Esophagus muscularis mucosa (tissue), 4 donors: ENCODE data around the gene ABCA2. TPM values are rescaled to one million over a fixed set of nuclear protein-coding genes. Genes with fewer than 3 reads are reported as not detected.

ENCODE experiments used
- DNase-seq: peaks from one replicate; pipeline ENCODE4 v3.0.0-alpha.2; 2017; ENCODE audit errors: extremely low spot score
- H3K27ac ChIP-seq, 4 donors: fragments of 200-600 bp; sonication (generic); replicated peaks in 1 of 4; 1 replicate in 3 of 4; 2 replicates in 1 of 4; pipeline ENCODE4 v1.5.1; 2016 to 2019; ENCODE audit warnings: mild to moderate bottlenecking in 1 of 4
- H3K27me3 ChIP-seq, 4 donors: fragments of 200-600 bp; sonication (generic); one replicate each; pipeline versions ENCODE4 v1.5.1 to v1.6.0; 2016 to 2019
- H3K36me3 ChIP-seq, 4 donors: fragments of 200-600 bp; sonication (generic); one replicate each; pipeline ENCODE4 v1.5.1; 2016 to 2019
- H3K4me1 ChIP-seq, 4 donors: fragments of 200-600 bp; sonication (generic); one replicate each; pipeline ENCODE4 v1.5.1; 2016 to 2019
- H3K4me3 ChIP-seq, 4 donors: fragments of 200-600 bp; sonication (generic); 1 replicate in 2 of 4; 2 replicates in 2 of 4; pipeline ENCODE4 v1.5.1; 2016 to 2019; ENCODE audit warnings: mild to moderate bottlenecking in 4 of 4, moderate library complexity in 1 of 4
- H3K9me3 ChIP-seq, 4 donors: fragments of 200-600 bp; sonication (generic); 1 replicate in 3 of 4; 2 replicates in 1 of 4; pipeline ENCODE4 v1.5.1; 2016 to 2019
- CTCF ChIP-seq, 3 experiments: fragments of 200-600 bp in 2 of 3; fragments of 450-650 bp in 1 of 3; sonication (generic) in 2 of 3; IDR thresholded peaks; one replicate each; pipeline ENCODE4 v1.5.1; 2017 to 2019; ENCODE audit warnings: antibody characterized with exemption in 3 of 3, mild to moderate bottlenecking in 2 of 3, moderate library complexity in 1 of 3
- EP300 ChIP-seq: sonication (generic); formaldehyde crosslinking; IDR thresholded peaks from one replicate; pipeline ENCODE4 v1.6.1; 2017; ENCODE audit warnings: antibody characterized with exemption
- POLR2A ChIP-seq: fragments of 450-650 bp; IDR thresholded peaks from one replicate; pipeline ENCODE4 v1.6.1; 2017; ENCODE audit warnings: antibody characterized with exemption, moderate library complexity, mild to moderate bottlenecking, low read depth
- POLR2AphosphoS5 ChIP-seq, 2 donors: sonication (generic); formaldehyde crosslinking; IDR thresholded peaks; one replicate each; pipeline ENCODE4 v1.6.1; 2017; ENCODE audit warnings: antibody characterized with exemption in 2 of 2
- WGBS: methylation state at CpG from one replicate; pipeline ENCODE4 v1.1.5; 2018; 5-methylcytosine and 5-hydroxymethylcytosine counted together
- intact Hi-C: fragments of 100-400 bp; cut with DNase I; formaldehyde crosslinking; loops from one replicate; pipeline ENCODE4 v1.15.1; 2023
- total RNA-seq, 4 donors: library from RNA; depleted of rRNA; stranded (reverse); fragments of >200 nt; gene quantifications; one replicate each; pipeline versions ENCODE4 v1.1.0 to v1.2.1, GENCODE V29; 2016

The ABCA2 gene
- total RNA-seq, 4 donors from 2014 or later: 17.4 to 30.9 (median 21.6) TPM

GRCh38 chr9:136969774-136970173, 58.3 kb downstream of the ABCA2 start:
- Histone ChIP-seq H3K27ac (no peak overlapping the region), H3K4me1 (peaks cover 4 to 14% (median 10%) of the 10 kb centered on the region in 4 donors), H3K27me3 (peaks cover 0 to 53% (median 0%) of the 10 kb centered on the region in 4 donors), H3K9me3 (no peaks in the 10 kb centered on the region), H3K36me3 (no peaks in the 10 kb centered on the region), H3K4me3 (no peak overlapping the region)
- intact Hi-C loops: no loop called here
- TF ChIP-seq CTCF (IDR thresholded peaks at IDR 0.05) (no peak), EP300 (no peak), POLR2A (no peak), POLR2AphosphoS5 (IDR thresholded peaks at IDR 0.05) (no peak)
- 70% methylated on average over 4 of the region's 5 CpGs for WGBS
- no peak for DNase-seq

GRCh38 chr9:136969150-136969549, 58.9 kb downstream of the ABCA2 start:
- H3K9me3 ChIP-seq: no peaks in the 10 kb centered on the region
- H3K36me3 ChIP-seq: no peaks in the 10 kb centered on the region
- no peak for DNase-seq
- intact Hi-C loops: no loop called here
- peaks cover 7 to 17% (median 14%) of the 10 kb centered on the region in 4 donors for H3K4me1 ChIP-seq
- no peak overlapping the region for H3K4me3 ChIP-seq
- no peak overlapping the region for H3K27ac ChIP-seq
- 86% methylated on average over 3 of the region's 17 CpGs for WGBS
- H3K27me3 ChIP-seq: peaks cover 0 to 55% (median 0%) of the 10 kb centered on the region in 4 donors
- TF ChIP-seq CTCF (IDR thresholded peaks at IDR 0.05) (no peak), POLR2AphosphoS5 (IDR thresholded peaks at IDR 0.05) (no peak), POLR2A (no peak), EP300 (no peak)

- H3K4me1 ChIP-seq: peaks cover 7 to 19% (median 17%) of the 10 kb centered on the region in 4 donors
- no peak overlapping the region for H3K27ac ChIP-seq
- H3K9me3 ChIP-seq: no peaks in the 10 kb centered on the region
- TF ChIP-seq POLR2A (no peak), CTCF (IDR thresholded peaks at IDR 0.05) (no peak), POLR2AphosphoS5 (IDR thresholded peaks at IDR 0.05) (no peak), EP300 (no peak)
- peaks cover 0 to 60% (median 0%) of the 10 kb centered on the region in 4 donors for H3K27me3 ChIP-seq
- DNase-seq: no peak
- no peaks in the 10 kb centered on the region for H3K36me3 ChIP-seq
- intact Hi-C loops: no loop called here
- no peak overlapping the region for H3K4me3 ChIP-seq
- 78% methylated on average over 8 of the region's 17 CpGs for WGBS
Observed at GRCh38 chr9:136968333-136969127, 59.5 kb downstream of the ABCA2 start.

- 29% methylated on average over 22 of the region's 23 CpGs for WGBS
- intact Hi-C loops: no loop called here
- no peak for DNase-seq
- H3K36me3 ChIP-seq: no peaks in the 10 kb centered on the region
- peaks cover 0 to 54% (median 0%) of the 10 kb centered on the region in 4 donors for H3K27me3 ChIP-seq
- H3K4me1 ChIP-seq: peaks cover 10 to 24% (median 20%) of the 10 kb centered on the region in 4 donors
- no peak overlapping the region for H3K27ac ChIP-seq
- H3K9me3 ChIP-seq: no peaks in the 10 kb centered on the region
- peak overlapping the region in 1 of 4 donors; percentile 8 for H3K4me3 ChIP-seq
- TF ChIP-seq POLR2AphosphoS5 (IDR thresholded peaks at IDR 0.05) (no peak), EP300 (no peak), POLR2A (no peak), CTCF (IDR thresholded peaks at IDR 0.05) (no peak)
Observed at GRCh38 chr9:136965771-136966484, 62.1 kb downstream of the ABCA2 start.
